Measurements from ENCODE around the gene ING3. TPM values are rescaled to one million over a fixed set of nuclear protein-coding genes. Genes with fewer than 3 reads are reported as not detected.

The ING3 gene
- polyA plus RNA-seq, 1 donor from 2014 or later, result 19.7 TPM

DNA sequence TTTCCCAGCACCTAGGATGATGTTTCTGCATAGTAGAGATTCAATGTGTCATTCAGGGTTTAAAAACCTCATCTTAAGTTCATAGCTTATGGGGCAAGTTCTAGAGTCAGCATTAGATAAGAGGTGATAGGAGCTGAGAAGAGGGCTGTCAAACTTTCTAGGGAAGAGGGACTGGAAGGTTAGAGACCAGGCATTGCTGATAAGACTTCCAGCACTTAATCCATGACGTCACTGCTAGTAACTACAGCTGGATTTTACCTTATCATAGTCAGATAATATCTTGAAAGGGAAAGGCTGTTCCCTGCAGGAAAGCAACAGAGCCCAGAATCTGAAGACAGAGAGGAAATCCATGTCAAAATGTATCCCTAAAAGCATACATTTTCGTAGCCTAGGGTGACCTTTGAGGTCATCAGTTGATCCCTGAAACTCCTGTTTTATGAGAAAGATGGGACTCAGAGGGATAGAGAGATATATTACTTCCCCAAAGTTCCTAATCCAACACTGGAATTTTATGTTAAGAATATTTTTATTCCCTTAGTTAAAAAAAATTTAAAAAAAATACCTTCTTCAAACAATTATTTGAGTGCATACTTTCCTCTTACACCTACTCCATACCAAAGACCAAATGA is 34.7 kb downstream of the ING3 start:
- peaks cover 8% of the 10 kb centered on the region for H3K27me3 ChIP-seq (ENCODE audit: insufficient read depth, low read depth, low read length)
- H3K4me2 ChIP-seq (ENCODE audit: low read length), result no peak overlapping the region
- no peak overlapping the region for H3K4me3 ChIP-seq (ENCODE audit: low read length)
- no peaks in the 10 kb centered on the region for H3K9me3 ChIP-seq (ENCODE audit: low read length)
- no peak overlapping the region for H2AFZ ChIP-seq (ENCODE audit: low read depth, low read length)
- H3K36me3 ChIP-seq (ENCODE audit: insufficient read depth, low read length), result no peaks in the 10 kb centered on the region
- no peak overlapping the region for H3K9ac ChIP-seq (ENCODE audit: low read length)
- no peak for TF ChIP-seq POLR2AphosphoS5 (IDR thresholded peaks at IDR 0.05)
- no peak for TF ChIP-seq EP300 (conservative IDR thresholded peaks at IDR 0.05; ENCODE audit: poor library complexity, severe bottlenecking)
- TF ChIP-seq RAD21 (conservative IDR thresholded peaks at IDR 0.05), result no peak
- TF ChIP-seq REST (IDR thresholded peaks at IDR 0.05; ENCODE audit: borderline replicate concordance), result no peak
- TF ChIP-seq SMC3 (conservative IDR thresholded peaks at IDR 0.05; ENCODE audit: poor library complexity), result no peak
- TF ChIP-seq MXI1 (conservative IDR thresholded peaks at IDR 0.05; ENCODE audit: poor library complexity, severe bottlenecking), result no peak
- no peak for TF ChIP-seq CTCF (IDR thresholded peaks at IDR 0.05; ENCODE audit: poor library complexity, severe bottlenecking)
- TF ChIP-seq EZH2 (IDR thresholded peaks at IDR 0.05; ENCODE audit: borderline replicate concordance, insufficient read depth, low read length, poor library complexity, severe bottlenecking), result no peak
- TF ChIP-seq TAF1 (IDR thresholded peaks at IDR 0.05; ENCODE audit: low read depth), result no peak
- H3K27ac ChIP-seq (ENCODE audit: low read length), result no peak overlapping the region
- H3K79me2 ChIP-seq (replicated peaks; ENCODE audit: insufficient read depth, low read length), result no peaks in the 10 kb centered on the region
- H4K20me1 ChIP-seq (ENCODE audit: insufficient read depth), result no peaks in the 10 kb centered on the region
- no peaks in the 10 kb centered on the region for H3K9me2 ChIP-seq (ENCODE audit: insufficient read depth, low read length)
- H3F3A ChIP-seq (ENCODE audit: insufficient read depth, low read length, poor library complexity, severe bottlenecking), result no peaks in the 10 kb centered on the region

- no peaks in the 10 kb centered on the region for H4K20me1 ChIP-seq (ENCODE audit: insufficient read depth)
- H3F3A ChIP-seq (ENCODE audit: insufficient read depth, low read length, poor library complexity, severe bottlenecking), result no peaks in the 10 kb centered on the region
- peaks cover 8% of the 10 kb centered on the region for H3K27me3 ChIP-seq (ENCODE audit: insufficient read depth, low read depth, low read length)
- no peak overlapping the region for H3K9ac ChIP-seq (ENCODE audit: low read length)
- TF ChIP-seq TAF1 (IDR thresholded peaks at IDR 0.05; ENCODE audit: low read depth), result no peak
- no peak for TF ChIP-seq SMC3 (conservative IDR thresholded peaks at IDR 0.05; ENCODE audit: poor library complexity)
- no peak for TF ChIP-seq CTCF (IDR thresholded peaks at IDR 0.05; ENCODE audit: poor library complexity, severe bottlenecking)
- no peak for TF ChIP-seq RAD21 (conservative IDR thresholded peaks at IDR 0.05)
- no peak for TF ChIP-seq REST (IDR thresholded peaks at IDR 0.05; ENCODE audit: borderline replicate concordance)
- no peak for TF ChIP-seq EP300 (conservative IDR thresholded peaks at IDR 0.05; ENCODE audit: poor library complexity, severe bottlenecking)
- TF ChIP-seq MXI1 (conservative IDR thresholded peaks at IDR 0.05; ENCODE audit: poor library complexity, severe bottlenecking), result no peak
- no peak for TF ChIP-seq EZH2 (IDR thresholded peaks at IDR 0.05; ENCODE audit: borderline replicate concordance, insufficient read depth, low read length, poor library complexity, severe bottlenecking)
- no peak for TF ChIP-seq POLR2AphosphoS5 (IDR thresholded peaks at IDR 0.05)
- no peaks in the 10 kb centered on the region for H3K9me3 ChIP-seq (ENCODE audit: low read length)
- H3K4me3 ChIP-seq (ENCODE audit: low read length), result no peak overlapping the region
- H3K4me2 ChIP-seq (ENCODE audit: low read length), result no peak overlapping the region
- no peaks in the 10 kb centered on the region for H3K79me2 ChIP-seq (replicated peaks; ENCODE audit: insufficient read depth, low read length)
- no peaks in the 10 kb centered on the region for H3K36me3 ChIP-seq (ENCODE audit: insufficient read depth, low read length)
- no peak overlapping the region for H3K27ac ChIP-seq (ENCODE audit: low read length)
- H2AFZ ChIP-seq (ENCODE audit: low read depth, low read length), result no peak overlapping the region
- no peaks in the 10 kb centered on the region for H3K9me2 ChIP-seq (ENCODE audit: insufficient read depth, low read length)
Observed at GRCh38 chr7:120985839-120986238, 35.3 kb downstream of the ING3 start.

All from neural cell (in vitro differentiated cells).